IMR-90 (cell line): ENCODE results near the gene ABCC5. TPM values are rescaled to one million over a fixed set of nuclear protein-coding genes. Genes with fewer than 3 reads are reported as not detected.

Experiments used
- ATAC-seq: fragments of 200-7000 bp; cut with Tn5 transposase; 2 replicates; pipeline ENCODE4 v1.9.1; 2020; ENCODE audit warnings: low read depth, mild to moderate bottlenecking, moderate library complexity
- BruUV-seq: library from RNA; stranded (reverse); fragments of 400-500 nt; replicated peaks from 2 replicates; lab custom pipeline; 2021; lab: Mats Ljungman, UMichigan
- CTCF ChIA-PET: fragments of 300-600 bp; formaldehyde crosslinking; extraction: SDS; loops from one replicate; lab custom pipeline; 2021; ENCODE audit warnings: antibody characterized with exemption; lab: Yijun Ruan, JAX
- POLR2A ChIA-PET: fragments of 300-600 bp; sonication (Branson Sonifier 250); formaldehyde crosslinking; loops from one replicate; lab custom pipeline; 2022; ENCODE audit warnings: antibody characterized with exemption; ENCODE audit not compliant: unreplicated experiment; lab: Charles Lee
- DNase-seq: peaks from one replicate; pipeline ENCODE4 v3.0.0; 2013
- H2AFZ ChIP-seq: replicated peaks from 2 replicates; pipeline ENCODE3; 2013; ENCODE audit warnings: low read length, mild to moderate bottlenecking; ENCODE audit not compliant: poor library complexity
- H2AK5ac ChIP-seq: 2 replicates; pipeline ENCODE4 v1.6.1; 2013; ENCODE audit warnings: low read depth, low read length, inconsistent platforms
- H2AK9ac ChIP-seq: replicated peaks from 2 replicates; pipeline ENCODE3; 2013; ENCODE audit warnings: mild to moderate bottlenecking, low read depth, low read length, moderate library complexity; ENCODE audit not compliant: poor library complexity
- H2BK120ac ChIP-seq: 2 replicates; pipeline ENCODE4 v1.6.1; 2013; ENCODE audit warnings: low read depth, low read length, inconsistent platforms
- H2BK15ac ChIP-seq: 3 replicates; pipeline ENCODE4 v1.6.1; 2013; ENCODE audit warnings: low read depth, low read length, inconsistent platforms
- H2BK20ac ChIP-seq: 2 replicates; pipeline ENCODE4 v1.6.1; 2013; ENCODE audit warnings: low read depth, mild to moderate bottlenecking, inconsistent platforms, low read length, moderate library complexity
- H2BK5ac ChIP-seq: 2 replicates; pipeline ENCODE4 v1.6.1; 2013; ENCODE audit warnings: mild to moderate bottlenecking, low read depth, low read length, inconsistent platforms; ENCODE audit not compliant: poor library complexity, severe bottlenecking
- H3K14ac ChIP-seq: replicated peaks from 2 replicates; pipeline ENCODE4 v1.6.1; 2013; ENCODE audit warnings: low read depth, low read length, inconsistent platforms
- H3K18ac ChIP-seq: 2 replicates; pipeline ENCODE4 v1.6.1; 2013; ENCODE audit warnings: low read depth, low read length, control low read depth
- H3K23ac ChIP-seq: 2 replicates; pipeline ENCODE4 v1.6.1; 2013; ENCODE audit warnings: low read depth, low read length, inconsistent platforms
- H3K27ac ChIP-seq: 2 replicates; pipeline ENCODE4 v1.5.1; 2013; ENCODE audit warnings: mild to moderate bottlenecking, control low read depth, low read length; ENCODE audit not compliant: insufficient read depth
- H3K27me3 ChIP-seq: 2 replicates; pipeline ENCODE4 v1.6.1; 2013; ENCODE audit warnings: low read length; ENCODE audit not compliant: control insufficient read depth, insufficient read depth
- H3K36me3 ChIP-seq: 2 replicates; pipeline ENCODE4 v1.6.1; 2013; ENCODE audit warnings: low read length, mixed read lengths; ENCODE audit not compliant: control insufficient read depth, insufficient read depth
- H3K4ac ChIP-seq: 2 replicates; pipeline ENCODE4 v1.6.1; 2013; ENCODE audit warnings: low read depth, low read length, inconsistent platforms
- H3K4me1 ChIP-seq: 2 replicates; pipeline ENCODE4 v1.6.1; 2013; ENCODE audit warnings: low read length, mixed read lengths; ENCODE audit not compliant: control insufficient read depth, insufficient read depth
- H3K4me2 ChIP-seq: 2 replicates; pipeline ENCODE4 v1.6.1; 2013; ENCODE audit warnings: low read depth, mild to moderate bottlenecking, control low read depth, low read length, moderate library complexity
- H3K4me3 ChIP-seq: 2 replicates; pipeline ENCODE4 v1.5.1; 2013; ENCODE audit warnings: low read depth, mild to moderate bottlenecking, control low read depth, low read length, moderate library complexity; ENCODE audit not compliant: insufficient read depth
- H3K56ac ChIP-seq: 2 replicates; pipeline ENCODE4 v1.6.1; 2013; ENCODE audit warnings: low read length, inconsistent platforms; ENCODE audit not compliant: insufficient read depth; ENCODE audit errors: extremely low read depth
- H3K79me1 ChIP-seq, 2 experiments: 2 replicates each; pipeline ENCODE4 v1.6.1; 2013; ENCODE audit warnings: low read length in 2 of 2, inconsistent platforms in 1 of 2, low read depth in 1 of 2
- H3K9ac ChIP-seq: 2 replicates; pipeline ENCODE4 v1.6.1; 2013; ENCODE audit warnings: low read depth, low read length, control low read depth
- H3K9me1 ChIP-seq: 2 replicates; pipeline ENCODE4 v1.6.1; 2013; ENCODE audit warnings: low read length, inconsistent platforms; ENCODE audit not compliant: insufficient read depth
- H3K9me3 ChIP-seq: 2 replicates; pipeline ENCODE4 v1.6.1; 2013; ENCODE audit warnings: low read length; ENCODE audit not compliant: control insufficient read depth, insufficient read depth
- H4K20me1 ChIP-seq: 2 replicates; pipeline ENCODE4 v1.6.1; 2013; ENCODE audit warnings: low read length, inconsistent platforms; ENCODE audit not compliant: insufficient read depth
- H4K5ac ChIP-seq: 2 replicates; pipeline ENCODE4 v1.6.1; 2013; ENCODE audit warnings: mild to moderate bottlenecking, low read depth, low read length, control low read depth
- H4K8ac ChIP-seq, 2 experiments: 2 replicates each; pipeline ENCODE4 v1.6.1; 2013; ENCODE audit warnings: low read depth in 2 of 2, low read length in 2 of 2, control low read depth in 1 of 2, inconsistent platforms in 1 of 2
- H4K91ac ChIP-seq: 2 replicates; pipeline ENCODE4 v1.6.1; 2013; ENCODE audit warnings: low read depth, low read length, inconsistent platforms; ENCODE audit not compliant: insufficient read depth
- BHLHE40 ChIP-seq: fragments of 150-350 bp; IDR thresholded peaks from 2 replicates; pipeline ENCODE4 v1.6.1; 2016; ENCODE audit warnings: mild to moderate bottlenecking, low read depth, low read length
- CEBPB ChIP-seq: IDR thresholded peaks from 2 replicates; pipeline ENCODE4 v1.6.1; 2012; ENCODE audit warnings: low read depth, low read length, improper control_type of control experiment
- CHD1 ChIP-seq: IDR thresholded peaks from 2 replicates; pipeline ENCODE4 v1.6.1; 2012; ENCODE audit warnings: low read depth, low read length, improper control_type of control experiment
- FOS ChIP-seq: fragments of 150-350 bp; IDR thresholded peaks from 2 replicates; pipeline ENCODE4 v1.6.1; 2016; ENCODE audit warnings: low read depth, low read length
- MAFK ChIP-seq: IDR thresholded peaks from 2 replicates; pipeline ENCODE4 v1.6.1; 2012; ENCODE audit warnings: low read depth, low read length, improper control_type of control experiment
- MAZ ChIP-seq: IDR thresholded peaks from 2 replicates; pipeline ENCODE4 v1.6.1; 2012; ENCODE audit warnings: low read depth, mild to moderate bottlenecking, low read length, improper control_type of control experiment, moderate library complexity, borderline replicate concordance
- MXI1 ChIP-seq: IDR thresholded peaks from 2 replicates; pipeline ENCODE4 v1.6.1; 2012; ENCODE audit warnings: low read depth, mild to moderate bottlenecking, low read length, moderate library complexity, borderline replicate concordance
- NFE2L2 ChIP-seq: fragments of 150-350 bp; IDR thresholded peaks from 2 replicates; pipeline ENCODE4 v1.6.1; 2016; ENCODE audit warnings: low read depth, mild to moderate bottlenecking, low read length
- POLR2A ChIP-seq: IDR thresholded peaks from 2 replicates; pipeline ENCODE4 v1.6.1; 2012; ENCODE audit warnings: mild to moderate bottlenecking, low read depth, low read length
- RAD21 ChIP-seq: IDR thresholded peaks from 2 replicates; pipeline ENCODE4 v1.6.1; 2012; ENCODE audit warnings: low read length, improper control_type of control experiment
- RCOR1 ChIP-seq: IDR thresholded peaks from 2 replicates; pipeline ENCODE4 v1.6.1; 2012; ENCODE audit warnings: mild to moderate bottlenecking, low read length, improper control_type of control experiment; ENCODE audit not compliant: insufficient replicate concordance
- SMC3 ChIP-seq: fragments of 150-350 bp; IDR thresholded peaks from 2 replicates; pipeline ENCODE4 v1.6.1; 2016; ENCODE audit warnings: low read depth, mild to moderate bottlenecking, antibody characterized with exemption, low read length, moderate library complexity
- USF2 ChIP-seq: fragments of 150-350 bp; IDR thresholded peaks from 2 replicates; pipeline ENCODE4 v1.6.1; 2017; ENCODE audit warnings: mild to moderate bottlenecking, antibody characterized with exemption, low read length, low read depth
- WGBS, 2 experiments: methylation state at CpG; one replicate each; pipeline versions ENCODE4 v1.1.5 to v1.1.7; 2013; ENCODE audit warnings: missing lambda C conversion rate in 2 of 2; ENCODE audit not compliant: insufficient read length in 1 of 2; ENCODE audit errors: extremely low coverage in 2 of 2; 5-methylcytosine and 5-hydroxymethylcytosine counted together
- dilution Hi-C: fragments of 300-500 bp; cut with HindIII; formaldehyde crosslinking; loops from one replicate; pipeline ENCODE4 v1.14.3; 2018; ENCODE audit warnings: low sequenced_read_pairs; ENCODE audit not compliant: unreplicated experiment
- in situ Hi-C: fragments of 300-500 bp; cut with MboI; formaldehyde crosslinking; loops from 3 replicates; pipeline ENCODE4 v1.14.3; 2019; ENCODE audit warnings: low sequenced_read_pairs, inconsistent platforms, mixed read lengths
- intact Hi-C: fragments of 100-400 bp; cut with micrococcal nuclease; formaldehyde crosslinking; loops from 2 replicates; pipeline ENCODE4 v1.10.0; 2022
- polyA plus RNA-seq, 3 experiments: library from polyadenylated mRNA; depleted of rRNA; stranded (reverse); fragments of >200 nt; gene quantifications; 2 replicates each; pipeline ENCODE4 v1.2.3, GENCODE V29; 2012; ENCODE audit warnings: low replicate concordance in 1 of 3
- total RNA-seq: library from RNA; depleted of rRNA; stranded (reverse); fragments of >200 nt; gene quantifications from 2 replicates; pipeline ENCODE4 v1.2.3, GENCODE V29; 2012
- TF ChIP-seq, protein P1 (sequence below): fragments of 150-350 bp; IDR thresholded peaks from 2 replicates; pipeline ENCODE4 v1.6.1; 2016; ENCODE audit warnings: low read depth, mild to moderate bottlenecking, low read length, moderate library complexity, borderline replicate concordance
- TF ChIP-seq, protein P2 (sequence below): conservative IDR thresholded peaks from 2 replicates; pipeline ENCODE4 v1.5.1; 2012; ENCODE audit warnings: mild to moderate bottlenecking, low read depth, low read length, improper control_type of control experiment

Gene ABCC5
- total and polyA plus RNA-seq, 2 of the 4 experiments (the other 2 are of a cell fraction) = 8.4 to 17.7 TPM

DNA sequence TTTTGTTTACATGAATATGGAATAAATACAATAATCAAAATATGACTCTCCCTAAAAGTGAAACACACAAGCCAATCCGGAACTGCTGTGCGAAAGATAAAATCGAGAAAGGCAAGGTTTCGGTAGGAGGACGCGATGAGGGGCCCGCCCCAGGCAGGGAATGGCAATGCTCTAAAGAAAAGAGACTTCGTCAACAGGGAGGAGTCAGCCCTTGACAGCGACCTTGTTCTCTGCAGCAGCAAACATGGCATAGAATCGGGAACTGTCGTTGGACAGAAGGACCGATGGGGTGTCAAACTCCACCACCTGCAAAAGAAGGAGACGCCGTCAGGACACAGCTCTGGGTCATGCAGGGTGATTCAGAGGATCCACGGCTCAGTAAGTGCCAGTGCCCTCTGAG is 96.6 kb downstream of the ABCC5 start:
- H3K4me1 ChIP-seq = peaks cover 7% of the 10 kb centered on the region
- H3K4me2 ChIP-seq = no peak overlapping the region
- no peak overlapping the region for H2BK5ac ChIP-seq
- no peak overlapping the region for H3K14ac ChIP-seq
- peaks cover 26% of the 10 kb centered on the region for H3K36me3 ChIP-seq
- no peak for DNase-seq
- BruUV-seq = no TSS peak
- no peaks in the 10 kb centered on the region for H3K9me1 ChIP-seq
- H3K18ac ChIP-seq = no peak overlapping the region
- H2AK9ac ChIP-seq = no peak overlapping the region
- no peak overlapping the region for H4K91ac ChIP-seq
- H3K9ac ChIP-seq = no peak overlapping the region
- no peak overlapping the region for H3K23ac ChIP-seq
- no peaks in the 10 kb centered on the region for H3K79me1 ChIP-seq
- H3K27me3 ChIP-seq = no peaks in the 10 kb centered on the region
- no peak overlapping the region for H3K4ac ChIP-seq
- no peak overlapping the region for H4K8ac ChIP-seq
- TF ChIP-seq MAZ (no peak), RAD21 (no peak), SMC3 (no peak), MAFK (no peak), CEBPB (no peak), POLR2A (no peak), FOS (no peak), USF2 (no peak), RCOR1 (no peak), BHLHE40 (no peak), CHD1 (no peak), NFE2L2 (no peak), MXI1 (no peak)
- TF ChIP-seq, protein P1, sequence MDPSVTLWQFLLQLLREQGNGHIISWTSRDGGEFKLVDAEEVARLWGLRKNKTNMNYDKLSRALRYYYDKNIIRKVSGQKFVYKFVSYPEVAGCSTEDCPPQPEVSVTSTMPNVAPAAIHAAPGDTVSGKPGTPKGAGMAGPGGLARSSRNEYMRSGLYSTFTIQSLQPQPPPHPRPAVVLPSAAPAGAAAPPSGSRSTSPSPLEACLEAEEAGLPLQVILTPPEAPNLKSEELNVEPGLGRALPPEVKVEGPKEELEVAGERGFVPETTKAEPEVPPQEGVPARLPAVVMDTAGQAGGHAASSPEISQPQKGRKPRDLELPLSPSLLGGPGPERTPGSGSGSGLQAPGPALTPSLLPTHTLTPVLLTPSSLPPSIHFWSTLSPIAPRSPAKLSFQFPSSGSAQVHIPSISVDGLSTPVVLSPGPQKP = no peak
- TF ChIP-seq, protein P2, sequence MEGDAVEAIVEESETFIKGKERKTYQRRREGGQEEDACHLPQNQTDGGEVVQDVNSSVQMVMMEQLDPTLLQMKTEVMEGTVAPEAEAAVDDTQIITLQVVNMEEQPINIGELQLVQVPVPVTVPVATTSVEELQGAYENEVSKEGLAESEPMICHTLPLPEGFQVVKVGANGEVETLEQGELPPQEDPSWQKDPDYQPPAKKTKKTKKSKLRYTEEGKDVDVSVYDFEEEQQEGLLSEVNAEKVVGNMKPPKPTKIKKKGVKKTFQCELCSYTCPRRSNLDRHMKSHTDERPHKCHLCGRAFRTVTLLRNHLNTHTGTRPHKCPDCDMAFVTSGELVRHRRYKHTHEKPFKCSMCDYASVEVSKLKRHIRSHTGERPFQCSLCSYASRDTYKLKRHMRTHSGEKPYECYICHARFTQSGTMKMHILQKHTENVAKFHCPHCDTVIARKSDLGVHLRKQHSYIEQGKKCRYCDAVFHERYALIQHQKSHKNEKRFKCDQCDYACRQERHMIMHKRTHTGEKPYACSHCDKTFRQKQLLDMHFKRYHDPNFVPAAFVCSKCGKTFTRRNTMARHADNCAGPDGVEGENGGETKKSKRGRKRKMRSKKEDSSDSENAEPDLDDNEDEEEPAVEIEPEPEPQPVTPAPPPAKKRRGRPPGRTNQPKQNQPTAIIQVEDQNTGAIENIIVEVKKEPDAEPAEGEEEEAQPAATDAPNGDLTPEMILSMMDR = no peak
- no peak overlapping the region for H3K27ac ChIP-seq
- H3K56ac ChIP-seq = no peak overlapping the region
- dilution Hi-C loops = no loop called here
- H2BK20ac ChIP-seq = no peak overlapping the region
- no peak overlapping the region for H4K5ac ChIP-seq
- H2BK120ac ChIP-seq = no peak overlapping the region
- H4K20me1 ChIP-seq = no peaks in the 10 kb centered on the region; the same call in 1 of the 2 replicates
- ChIA-PET CTCF (no interaction called here), POLR2A (no interaction called here)
- no peak overlapping the region for H2AK5ac ChIP-seq
- intact Hi-C loops = no loop called here
- ATAC-seq = no peak
- no peak overlapping the region for H2AFZ ChIP-seq
- WGBS, 2 experiments = 94% methylated on average over 7 of the region's 15 CpGs; no CpG with 5 or more reads in 1 of the 2 experiments
- no peak overlapping the region for H2BK15ac ChIP-seq
- no peak overlapping the region for H3K4me3 ChIP-seq
- H3K9me3 ChIP-seq = no peaks in the 10 kb centered on the region
- in situ Hi-C loops = no loop called here
